Stimulated activated CD8-positive, alpha-beta memory T cell treated with anti-CD3 and anti-CD28 coated beads, Interleukin-15, amount 100 ng/mL, for 24 hours (primary cell): Measurements from ENCODE around the gene ABCD4.
"Not testable (repeated sequence)": the region's sequence is repeated elsewhere in the genome, so short reads cannot be mapped to it uniquely, and the experiment has no call there.

Experiments
- DNase-seq: peaks from one replicate; pipeline ENCODE4 v3.0.0-alpha.2; 2020; ENCODE audit warnings: low read depth

The ABCD4 gene

GRCh38 chr14:74302152-74302628 lies 544 bp downstream of the ABCD4 start:
- DNase-seq: no peak

- no peak for DNase-seq
Observed at GRCh38 chr14:74301594-74302151, 1.1 kb downstream of the ABCD4 start.

- no peak for DNase-seq
Observed at GRCh38 chr14:74299061-74299545, 3.6 kb downstream of the ABCD4 start.

GRCh38 chr14:74297986-74298385 lies 4.7 kb downstream of the ABCD4 start:
- no peak for DNase-seq

GRCh38 chr14:74296037-74296467 lies 6.7 kb downstream of the ABCD4 start:
- DNase-seq: no peak

- no peak for DNase-seq
Observed at GRCh38 chr14:74293606-74294005, 9.1 kb downstream of the ABCD4 start.

GRCh38 chr14:74292061-74292460 lies 10.7 kb downstream of the ABCD4 start:
- DNase-seq: no peak

GRCh38 chr14:74290415-74290814 lies 12.3 kb downstream of the ABCD4 start:
- no peak for DNase-seq

GRCh38 chr14:74289801-74290200 lies 12.9 kb downstream of the ABCD4 start:
- no peak for DNase-seq

GRCh38 chr14:74286736-74287135 lies 16.0 kb downstream of the ABCD4 start:
- no peak for DNase-seq

GRCh38 chr14:74281069-74281468 lies 21.7 kb downstream of the ABCD4 start:
- no peak for DNase-seq

GRCh38 chr14:74278080-74278479 lies 24.7 kb downstream of the ABCD4 start:
- no peak for DNase-seq

- no peak for DNase-seq
Observed at GRCh38 chr14:74275241-74275841, 27.4 kb downstream of the ABCD4 start.

GRCh38 chr14:74271365-74271764 lies 31.4 kb downstream of the ABCD4 start:
- no peak for DNase-seq

GRCh38 chr14:74270382-74271177 lies 32.2 kb downstream of the ABCD4 start:
- DNase-seq: not testable (repeated sequence)

- no peak for DNase-seq
Observed at GRCh38 chr14:74267588-74267987, 35.1 kb downstream of the ABCD4 start.

- no peak for DNase-seq
Observed at GRCh38 chr14:74265301-74265965, 37.3 kb downstream of the ABCD4 start.

GRCh38 chr14:74263921-74264320 lies 38.8 kb downstream of the ABCD4 start:
- DNase-seq: no peak

- no peak for DNase-seq
Observed at GRCh38 chr14:74263181-74263580, 39.6 kb downstream of the ABCD4 start.

- DNase-seq: no peak
Observed at GRCh38 chr14:74262076-74262475, 40.7 kb downstream of the ABCD4 start.

GRCh38 chr14:74261288-74261687 lies 41.4 kb downstream of the ABCD4 start:
- DNase-seq: no peak

- DNase-seq: no peak
Observed at GRCh38 chr14:74260525-74261233, 42.1 kb downstream of the ABCD4 start.
